ENCODE measurements around the gene FAM240B. TPM values are rescaled to one million over a fixed set of nuclear protein-coding genes. Genes with fewer than 3 reads are reported as not detected.

Gene FAM240B
- total and polyA plus RNA-seq, 2 of the 8 experiments (the other 6 are each of a cell fraction or from before 2014, with no cell fraction given), result not detected

- ChIA-PET CTCF (ENCODE audit: partially characterized antibody) (interaction anchor here (1.2 kb wide), 1 partner anchor 8 kb away, joined by 6 read pairs; no protein-coding TSS in a partner anchor), POLR2A (ENCODE audit: partially characterized antibody) (no interaction called here)
- Histone ChIP-seq H2BK120ac (replicated peaks; ENCODE audit: low read depth, low read length) (no peak overlapping the region), H3K56ac (replicated peaks; ENCODE audit: insufficient read length, low read depth, low read length) (no peak overlapping the region), H3K4me1 (replicated peaks in 1 of 4; ENCODE audit: control insufficient read depth in 3 of 4, insufficient read depth in 4 of 4, low read length in 3 of 4) (no peaks in the 10 kb centered on the region), H3K14ac (ENCODE audit: insufficient read length) (no peak overlapping the region), H3K4me2 (ENCODE audit: insufficient read depth in 1 of 2, low read depth in 2 of 2, low read length in 2 of 2) (no peak overlapping the region), H3K18ac (ENCODE audit: extremely low read depth, low read length) (no peak overlapping the region), H2AK5ac (ENCODE audit: low read depth, low read length) (no peak overlapping the region), H2BK5ac (ENCODE audit: low read depth, low read length) (no peak overlapping the region), H3K9me3 (ENCODE audit: insufficient read depth in 2 of 2, low read depth in 1 of 2, low read length in 1 of 2) (no peaks in the 10 kb centered on the region), H2AFZ (ENCODE audit: low read length) (no peak overlapping the region), H4K20me1 (replicated peaks in 1 of 2; ENCODE audit: control insufficient read depth in 1 of 2, insufficient read depth in 2 of 2, low read length in 2 of 2) (no peaks in the 10 kb centered on the region), H2BK20ac (ENCODE audit: low read length) (no peak overlapping the region), H3K27ac (ENCODE audit: low read depth, low read length) (no peak overlapping the region), H3K23me2 (ENCODE audit: low read depth, low read length) (no peaks in the 10 kb centered on the region), H3K79me2 (ENCODE audit: control insufficient read depth in 1 of 2, insufficient read depth in 2 of 2, low read length in 2 of 2) (no peaks in the 10 kb centered on the region), H3K4me3 (ENCODE audit: extremely low read depth in 1 of 4, insufficient read depth in 2 of 4, low read depth in 3 of 4, low read length in 4 of 4) (no peak overlapping the region), H3K79me1 (ENCODE audit: low read depth, low read length) (no peaks in the 10 kb centered on the region), H3K23ac (ENCODE audit: insufficient read length) (no peak overlapping the region), H3K27me3 (replicated peaks in 1 of 4; ENCODE audit: control insufficient read depth in 3 of 4, extremely low read depth in 1 of 4, insufficient read depth in 3 of 4, low read length in 3 of 4) (no peaks in the 10 kb centered on the region), H3K9ac (replicated peaks in 1 of 4; ENCODE audit: extremely low read depth in 1 of 4, low read depth in 3 of 4, low read length in 3 of 4) (no peak overlapping the region), H4K8ac (ENCODE audit: extremely low read depth, insufficient read depth, low read length) (no peak overlapping the region), H4K91ac (replicated peaks; ENCODE audit: insufficient read length, low read length) (no peak overlapping the region), H3K4ac (replicated peaks; ENCODE audit: insufficient read length, low read depth, low read length) (no peak overlapping the region), H4K5ac (ENCODE audit: insufficient read length, low read depth, low read length) (no peak overlapping the region), H3K36me3 (ENCODE audit: control insufficient read depth in 2 of 4, insufficient read depth in 4 of 4, low read length in 3 of 4) (no peaks in the 10 kb centered on the region), H2BK12ac (ENCODE audit: low read depth, low read length) (no peak overlapping the region), H2BK15ac (ENCODE audit: low read length) (no peak overlapping the region)
- WGBS, 2 experiments (ENCODE audit: extremely low coverage in 1 of 2, insufficient coverage in 1 of 2, insufficient read length in 1 of 2, insufficient replicate concordance in 2 of 2, low coverage in 1 of 2, low lambda C conversion rate in 2 of 2, missing lambda C conversion rate in 1 of 2), result 93% methylated on average over 8 of the region's 8 CpGs; no CpG with 5 or more reads in 1 of the 2 experiments
- DNase-seq (ENCODE audit: low read depth in 1 of 2, low spot score in 2 of 2) (no peak), FAIRE-seq (no peak)
- no peak for TF ChIP-seq CTCF (IDR thresholded peaks at IDR 0.05; ENCODE audit: control extremely low read depth in 1 of 3, insufficient read depth in 1 of 3, low read depth in 1 of 3, low read length in 3 of 3)
- no peak for TF ChIP-seq CHD1 (IDR thresholded peaks at IDR 0.05; ENCODE audit: low read depth, low read length)
- no peak for TF ChIP-seq BCL11A (IDR thresholded peaks at IDR 0.05; ENCODE audit: low read depth in 2 of 2, low read length in 2 of 2)
- no peak for TF ChIP-seq KDM5A (IDR thresholded peaks at IDR 0.05; ENCODE audit: low read length)
- TF ChIP-seq JUN (IDR thresholded peaks at IDR 0.05; ENCODE audit: low read depth, low read length), result no peak
- no peak for TF ChIP-seq E2F6 (IDR thresholded peaks at IDR 0.05)
- TF ChIP-seq CEBPB (IDR thresholded peaks at IDR 0.05; ENCODE audit: low read depth, low read length), result no peak
- TF ChIP-seq MAFK (IDR thresholded peaks at IDR 0.05; ENCODE audit: low read depth, low read length), result no peak
- TF ChIP-seq FOSL1 (IDR thresholded peaks at IDR 0.05; ENCODE audit: insufficient read depth, low read depth, low read length), result no peak
- TF ChIP-seq NRF1 (IDR thresholded peaks at IDR 0.05; ENCODE audit: low read depth, low read length), result no peak
- no peak for TF ChIP-seq PHF8 (conservative IDR thresholded peaks at IDR 0.05; ENCODE audit: low read depth, low read length)
Observed at GRCh38 chr9:38649731-38650363, 70.1 kb downstream of the FAM240B start.

Data from H1 (cell line).